GM12878 (cell line): ENCODE results near the gene RAB37. TPM values are rescaled to one million over a fixed set of nuclear protein-coding genes. Genes with fewer than 3 reads are reported as not detected.

Experiments used
- ATAC-seq: fragments of 200-7000 bp; cut with Tn5 transposase; 3 replicates; pipeline ENCODE4 v1.9.1; 2020; ENCODE audit warnings: mild to moderate bottlenecking, moderate library complexity
- BruUV-seq: library from RNA; stranded (reverse); fragments of 400-500 nt; replicated peaks from 2 replicates; lab custom pipeline; 2021; lab: Mats Ljungman, UMichigan
- CTCF ChIA-PET: fragments of 300-600 bp; sonication (Branson Sonifier 250); formaldehyde crosslinking; extraction: SDS; loops from one replicate; lab custom pipeline; 2021; ENCODE audit warnings: inconsistent platforms; lab: Yijun Ruan, JAX
- POLR2A ChIA-PET: fragments of 350-600 bp; formaldehyde crosslinking; extraction: SDS; loops from one replicate; lab custom pipeline; 2021; ENCODE audit warnings: inconsistent platforms; lab: Charles Lee
- RAD21 ChIA-PET: fragments of 300-600 bp; sonication (Branson Sonifier 250); formaldehyde crosslinking; loops from one replicate; lab custom pipeline; 2023; ENCODE audit warnings: antibody characterized with exemption; ENCODE audit not compliant: unreplicated experiment; lab: Charles Lee
- SMC1A ChIA-PET: fragments of 300-600 bp; sonication (Branson Sonifier 250); formaldehyde crosslinking; loops from one replicate; lab custom pipeline; 2023; ENCODE audit not compliant: unreplicated experiment, uncharacterized antibody; lab: Charles Lee
- DNase-seq: peaks from one replicate; pipeline ENCODE4 v3.0.0-alpha.2; 2011; ENCODE audit warnings: low read depth, low spot score
- FAIRE-seq: peaks from 3 replicates; lab custom pipeline; 2011; peaks lifted over from hg19 to GRCh38; lab: Jason Lieb, UNC
- H2AFZ ChIP-seq: 2 replicates; pipeline ENCODE4 v1.6.0; 2011; ENCODE audit warnings: low read depth, low read length, control low read depth; ENCODE audit not compliant: control insufficient read depth
- H3K27ac ChIP-seq: 2 replicates; pipeline ENCODE4 v1.5.1; 2011; ENCODE audit warnings: control low read depth; ENCODE audit not compliant: control insufficient read depth, insufficient read depth
- H3K27me3 ChIP-seq, 2 experiments: replicated peaks in 1 of 2; 2 replicates each; pipeline versions ENCODE4 v1.6.0 to v1.6.1; 2011; ENCODE audit warnings: low read length in 1 of 2; ENCODE audit not compliant: control insufficient read depth in 2 of 2, insufficient read depth in 2 of 2
- H3K36me3 ChIP-seq, 2 experiments: 2 replicates each; pipeline ENCODE4 v1.5.1; 2011; ENCODE audit warnings: low read length in 1 of 2; ENCODE audit not compliant: control insufficient read depth in 2 of 2, insufficient read depth in 2 of 2
- H3K4me1 ChIP-seq: 2 replicates; pipeline ENCODE4 v1.6.1; 2011; ENCODE audit warnings: mild to moderate bottlenecking, low read length, moderate library complexity, mixed read lengths; ENCODE audit not compliant: control insufficient read depth, insufficient read depth
- H3K4me2 ChIP-seq: 2 replicates; pipeline ENCODE4 v1.6.0; 2011; ENCODE audit warnings: control low read depth; ENCODE audit not compliant: control insufficient read depth, insufficient read depth
- H3K4me3 ChIP-seq: fragments of 200-600 bp; sonication (generic); 2 replicates; pipeline ENCODE4 v1.5.1; 2016
- H3K79me2 ChIP-seq: 2 replicates; pipeline ENCODE4 v1.6.0; 2011; ENCODE audit warnings: low read length; ENCODE audit not compliant: control insufficient read depth, insufficient read depth
- H3K9ac ChIP-seq: 2 replicates; pipeline ENCODE4 v1.8.0; 2011; ENCODE audit warnings: low read length, control low read depth, mixed read lengths; ENCODE audit not compliant: control insufficient read depth, insufficient read depth
- H3K9me3 ChIP-seq: replicated peaks from 3 replicates; pipeline ENCODE4 v1.5.1; 2011; ENCODE audit warnings: mild to moderate bottlenecking, low read length; ENCODE audit not compliant: control insufficient read depth, insufficient read depth
- H4K20me1 ChIP-seq: 2 replicates; pipeline ENCODE4 v1.6.0; 2011; ENCODE audit not compliant: control insufficient read depth, insufficient read depth
- ESRRA ChIP-seq: IDR thresholded peaks from 2 replicates; pipeline ENCODE4 v1.6.1; 2012; ENCODE audit warnings: mild to moderate bottlenecking, low read length, improper control_type of control experiment
- MYB ChIP-seq: fragments of 150-350 bp; IDR thresholded peaks from 2 replicates; pipeline ENCODE4 v1.6.1; 2014; ENCODE audit warnings: mild to moderate bottlenecking, low read depth, low read length, borderline replicate concordance
- NKRF ChIP-seq: fragments of 450-650 bp; conservative IDR thresholded peaks from 2 replicates; pipeline ENCODE4 v1.6.1; 2017; ENCODE audit warnings: mild to moderate bottlenecking, moderate library complexity
- POLR2A ChIP-seq: IDR thresholded peaks from 2 replicates; pipeline ENCODE4 v1.6.1; 2011; ENCODE audit warnings: low read depth, mild to moderate bottlenecking, low read length
- RAD51 ChIP-seq: fragments of 450-650 bp; IDR thresholded peaks from 2 replicates; pipeline ENCODE4 v1.6.1; 2016; ENCODE audit warnings: moderate library complexity, mild to moderate bottlenecking, inconsistent platforms
- ZBTB4 ChIP-seq: fragments of 450-650 bp; formaldehyde crosslinking; IDR thresholded peaks from 2 replicates; pipeline ENCODE4 v1.4.0; 2022; ENCODE audit warnings: mild to moderate bottlenecking, moderate library complexity
- WGBS: methylation state at CpG from one replicate; pipeline ENCODE4 v1.1.6; 2016; ENCODE audit warnings: low lambda C conversion rate; ENCODE audit not compliant: insufficient replicate concordance, insufficient coverage; ENCODE audit errors: missing lambda C conversion rate; 5-methylcytosine and 5-hydroxymethylcytosine counted together
- in situ Hi-C: fragments of 300-500 bp; cut with MboI; formaldehyde crosslinking; loops from 9 replicates; pipeline ENCODE4 v1.14.3; 2018; ENCODE audit warnings: mixed read lengths
- intact Hi-C: fragments of 100-400 bp; cut with micrococcal nuclease; formaldehyde crosslinking; loops from one replicate; pipeline ENCODE4 v1.14.2; 2022; ENCODE audit not compliant: unreplicated experiment
- polyA plus RNA-seq, 11 experiments: library from polyadenylated mRNA; depleted of rRNA in 4 of 11; unstranded in 6 of 11; stranded (reverse) in 5 of 11; fragments of >200 nt; fragmentation: Nextera tagmentation in 4 of 11; fragmentation: Illumina TruSeq in 1 of 11; extraction: Ambion mirVana in 4 of 11; extraction: Trizol in 1 of 11; gene quantifications; 1 replicate in 1 of 11; 2 replicates in 10 of 11; pipeline versions ENCODE4 v1.2.1 to v1.2.3, GENCODE V29; 2011 to 2016; ENCODE audit warnings: inconsistent platforms in 2 of 11, missing spikeins in 2 of 11, low read depth in 1 of 11
- total RNA-seq, 4 experiments: library from RNA; depleted of rRNA in 3 of 4; stranded (reverse); fragments of >200 nt in 3 of 4; fragmentation: Illumina TruSeq in 1 of 4; extraction: Trizol in 1 of 4; gene quantifications; 2 replicates each; pipeline versions ENCODE4 v1.2.1 to v1.2.3, GENCODE V29; 2013 to 2021
- TF ChIP-seq, protein P1 (sequence below): IDR thresholded peaks from 2 replicates; pipeline ENCODE4 v1.6.1; 2012; ENCODE audit warnings: low read depth, low read length, improper control_type of control experiment

The RAB37 gene
- total and polyA plus RNA-seq, 10 of the 15 experiments (the other 5 are each of a cell fraction or from before 2014, with no cell fraction given) = 0.48 to 5.6 (median 1.7) TPM

- Histone ChIP-seq H4K20me1 (no peaks in the 10 kb centered on the region), H3K9ac (no peak overlapping the region), H3K9me3 (no peaks in the 10 kb centered on the region), H3K79me2 (no peaks in the 10 kb centered on the region), H3K27me3 (no peaks in the 10 kb centered on the region), H3K4me2 (no peak overlapping the region), H3K36me3 (peaks cover 26 to 37% of the 10 kb centered on the region in 2 experiments), H3K4me3 (no peak overlapping the region), H3K4me1 (no peaks in the 10 kb centered on the region), H2AFZ (no peak overlapping the region), H3K27ac (no peak overlapping the region)
- in situ Hi-C loops (no loop called here), intact Hi-C loops (no loop called here)
- WGBS = 78% methylated on average over 6 of the region's 6 CpGs
- ATAC-seq (no peak), DNase-seq (no peak), FAIRE-seq (no peak)
- ChIA-PET RAD21 (interaction anchor here (1.4 to 3.8 kb wide), 2 partner anchors 24 to 112 kb away, joined by 6 to 30 read pairs; no protein-coding TSS in a partner anchor), SMC1A (interaction anchor here (0.7 kb wide), 2 partner anchors 25 to 112 kb away, joined by 3 read pairs; no protein-coding TSS in a partner anchor), CTCF (interaction anchor here (0.6 to 7.0 kb wide), 7 partner anchors 9 to 112 kb away, joined by 4 to 60 read pairs (median 5); no protein-coding TSS in a partner anchor), POLR2A (interaction anchor here (1.3 to 1.4 kb wide), 2 partner anchors 18 to 24 kb away, joined by 3 read pairs; no protein-coding TSS in a partner anchor)
- no TSS peak for BruUV-seq
- TF ChIP-seq ZBTB4 (CRISPR knock-in tag) (no peak), NKRF (no peak), POLR2A (peak; percentile 28), ESRRA (no peak), RAD51 (no peak), MYB (no peak)
- TF ChIP-seq, protein P1, sequence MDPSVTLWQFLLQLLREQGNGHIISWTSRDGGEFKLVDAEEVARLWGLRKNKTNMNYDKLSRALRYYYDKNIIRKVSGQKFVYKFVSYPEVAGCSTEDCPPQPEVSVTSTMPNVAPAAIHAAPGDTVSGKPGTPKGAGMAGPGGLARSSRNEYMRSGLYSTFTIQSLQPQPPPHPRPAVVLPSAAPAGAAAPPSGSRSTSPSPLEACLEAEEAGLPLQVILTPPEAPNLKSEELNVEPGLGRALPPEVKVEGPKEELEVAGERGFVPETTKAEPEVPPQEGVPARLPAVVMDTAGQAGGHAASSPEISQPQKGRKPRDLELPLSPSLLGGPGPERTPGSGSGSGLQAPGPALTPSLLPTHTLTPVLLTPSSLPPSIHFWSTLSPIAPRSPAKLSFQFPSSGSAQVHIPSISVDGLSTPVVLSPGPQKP = no peak
Measured at GRCh38 chr17:74769266-74769855, 32.3 kb downstream of the RAB37 start.
